H1 (cell line): ENCODE measurements around the gene KRTAP3-1. TPM values are rescaled to one million over a fixed set of nuclear protein-coding genes. Genes with fewer than 3 reads are reported as not detected.

Experiments
- CTCF ChIA-PET: fragments of 300-600 bp; sonication (Branson Sonifier 250); formaldehyde crosslinking; loops from one replicate; lab custom pipeline; 2021; ENCODE audit not compliant: partially characterized antibody; lab: Charles Lee
- POLR2A ChIA-PET: fragments of 300-600 bp; sonication (Branson Sonifier 250); formaldehyde crosslinking; loops from one replicate; lab custom pipeline; 2021; ENCODE audit warnings: inconsistent platforms; ENCODE audit not compliant: partially characterized antibody; lab: Charles Lee
- DNase-seq, 2 experiments: peaks; one replicate each; pipeline versions ENCODE4 v3.0.0 to v3.0.0-alpha.2; 2010 to 2022; ENCODE audit warnings: low spot score in 2 of 2, low read depth in 1 of 2, mixed read lengths in 1 of 2
- FAIRE-seq: peaks from 2 replicates; lab custom pipeline; 2011; peaks lifted over from hg19 to GRCh38; lab: Jason Lieb, UNC
- H2AFZ ChIP-seq: 2 replicates; pipeline ENCODE4 v1.8.1; 2012; ENCODE audit warnings: low read length, inconsistent platforms
- H2AK5ac ChIP-seq: 2 replicates; pipeline ENCODE4 v1.6.1; 2013; ENCODE audit warnings: low read depth, low read length
- H2BK120ac ChIP-seq: replicated peaks from 2 replicates; pipeline ENCODE3; 2013; ENCODE audit warnings: low read depth, low read length, inconsistent platforms
- H2BK12ac ChIP-seq: 2 replicates; pipeline ENCODE4 v1.6.1; 2013; ENCODE audit warnings: low read depth, low read length
- H2BK15ac ChIP-seq: 2 replicates; pipeline ENCODE4 v1.6.1; 2013; ENCODE audit warnings: low read length
- H2BK20ac ChIP-seq: 2 replicates; pipeline ENCODE4 v1.6.1; 2013; ENCODE audit warnings: low read length
- H2BK5ac ChIP-seq: 2 replicates; pipeline ENCODE4 v1.6.1; 2013; ENCODE audit warnings: low read depth, low read length
- H3K14ac ChIP-seq: 2 replicates; pipeline ENCODE4 v1.6.1; 2013; ENCODE audit warnings: inconsistent platforms; ENCODE audit not compliant: insufficient read length
- H3K18ac ChIP-seq: 2 replicates; pipeline ENCODE4 v1.6.1; 2013; ENCODE audit warnings: low read length; ENCODE audit errors: extremely low read depth
- H3K23ac ChIP-seq: 2 replicates; pipeline ENCODE4 v1.6.1; 2013; ENCODE audit warnings: inconsistent platforms; ENCODE audit not compliant: insufficient read length
- H3K23me2 ChIP-seq: 2 replicates; pipeline ENCODE4 v1.6.1; 2013; ENCODE audit warnings: low read depth, low read length
- H3K27ac ChIP-seq: 2 replicates; pipeline ENCODE4 v1.6.1; 2011; ENCODE audit warnings: low read depth, low read length, inconsistent platforms
- H3K27me3 ChIP-seq, 4 experiments: replicated peaks in 1 of 4; 1 replicate in 1 of 4; 2 replicates in 3 of 4; pipeline versions ENCODE4 v1.6.1 to v1.8.1; 2011 to 2013; ENCODE audit warnings: low read length in 3 of 4, mild to moderate bottlenecking in 3 of 4, inconsistent platforms in 2 of 4, mixed read lengths in 2 of 4, moderate library complexity in 1 of 4; ENCODE audit not compliant: control insufficient read depth in 3 of 4, insufficient read depth in 3 of 4; ENCODE audit errors: extremely low read depth in 1 of 4
- H3K36me3 ChIP-seq, 4 experiments: 2 replicates each; pipeline versions ENCODE4 v1.6.1 to v1.8.1; 2011 to 2013; ENCODE audit warnings: mild to moderate bottlenecking in 4 of 4, low read length in 3 of 4, moderate library complexity in 2 of 4, control low read depth in 1 of 4, inconsistent platforms in 1 of 4; ENCODE audit not compliant: insufficient read depth in 4 of 4, control insufficient read depth in 2 of 4
- H3K4ac ChIP-seq: replicated peaks from 2 replicates; pipeline ENCODE3; 2013; ENCODE audit warnings: low read length, low read depth, mixed read lengths, inconsistent platforms; ENCODE audit not compliant: insufficient read length
- H3K4me1 ChIP-seq, 4 experiments: replicated peaks in 1 of 4; 1 replicate in 1 of 4; 2 replicates in 3 of 4; pipeline versions ENCODE4 v1.6.1 to v1.8.1; 2011 to 2013; ENCODE audit warnings: low read length in 3 of 4, inconsistent platforms in 2 of 4, mixed read lengths in 1 of 4; ENCODE audit not compliant: insufficient read depth in 4 of 4, control insufficient read depth in 3 of 4
- H3K4me2 ChIP-seq, 2 experiments: 2 replicates each; pipeline versions ENCODE4 v1.6.1 to v1.8.1; 2011 to 2013; ENCODE audit warnings: low read depth in 2 of 2, low read length in 2 of 2, control low read depth in 1 of 2, inconsistent platforms in 1 of 2, mild to moderate bottlenecking in 1 of 2; ENCODE audit not compliant: insufficient read depth in 1 of 2
- H3K4me3 ChIP-seq, 4 experiments: fragments of 200-600, 300-600 bp in 1 of 4; sonication (generic), shearing (Covaris generic), sonication (Bioruptor Twin) in 1 of 4; 2 replicates each; pipeline versions ENCODE4 v1.5.1 to v1.8.1; 2011 to 2016; ENCODE audit warnings: low read length in 4 of 4, low read depth in 3 of 4, control low read depth in 2 of 4, inconsistent platforms in 2 of 4, mild to moderate bottlenecking in 2 of 4, mixed read lengths in 1 of 4, moderate library complexity in 1 of 4; ENCODE audit not compliant: insufficient read depth in 2 of 4; ENCODE audit errors: extremely low read depth in 1 of 4
- H3K56ac ChIP-seq: replicated peaks from 2 replicates; pipeline ENCODE3; 2013; ENCODE audit warnings: low read depth, mild to moderate bottlenecking, mixed read lengths, low read length, inconsistent platforms; ENCODE audit not compliant: insufficient read length
- H3K79me1 ChIP-seq: 2 replicates; pipeline ENCODE4 v1.6.1; 2013; ENCODE audit warnings: low read depth, low read length, control low read depth
- H3K79me2 ChIP-seq, 2 experiments: 2 replicates each; pipeline versions ENCODE4 v1.6.1 to v1.8.1; 2012 to 2013; ENCODE audit warnings: low read length in 2 of 2, mild to moderate bottlenecking in 2 of 2, inconsistent platforms in 1 of 2; ENCODE audit not compliant: insufficient read depth in 2 of 2, control insufficient read depth in 1 of 2
- H3K9ac ChIP-seq, 4 experiments: replicated peaks in 1 of 4; 1 replicate in 1 of 4; 2 replicates in 3 of 4; pipeline versions ENCODE4 v1.6.1 to v1.8.1; 2011 to 2013; ENCODE audit warnings: low read depth in 3 of 4, low read length in 3 of 4, control low read depth in 2 of 4, mild to moderate bottlenecking in 2 of 4, moderate library complexity in 2 of 4, inconsistent platforms in 1 of 4; ENCODE audit errors: extremely low read depth in 1 of 4
- H3K9me3 ChIP-seq, 2 experiments: 2 replicates each; pipeline versions ENCODE4 v1.6.1 to v1.8.1; 2012 to 2013; ENCODE audit warnings: mild to moderate bottlenecking in 2 of 2, moderate library complexity in 2 of 2, control low read depth in 1 of 2, inconsistent platforms in 1 of 2, low read depth in 1 of 2, low read length in 1 of 2, mixed read lengths in 1 of 2; ENCODE audit not compliant: insufficient read depth in 2 of 2
- H4K20me1 ChIP-seq, 2 experiments: replicated peaks in 1 of 2; 2 replicates each; pipeline versions ENCODE3 to v1.8.1; 2011 to 2013; ENCODE audit warnings: inconsistent platforms in 2 of 2, low read length in 2 of 2, mild to moderate bottlenecking in 1 of 2; ENCODE audit not compliant: insufficient read depth in 2 of 2, control insufficient read depth in 1 of 2
- H4K5ac ChIP-seq: 2 replicates; pipeline ENCODE4 v1.6.1; 2013; ENCODE audit warnings: low read length, low read depth, mixed read lengths, inconsistent platforms; ENCODE audit not compliant: insufficient read length
- H4K8ac ChIP-seq: 2 replicates; pipeline ENCODE4 v1.8.0; 2013; ENCODE audit warnings: mild to moderate bottlenecking, moderate library complexity, low read length, inconsistent platforms; ENCODE audit not compliant: insufficient read depth; ENCODE audit errors: extremely low read depth
- H4K91ac ChIP-seq: replicated peaks from 2 replicates; pipeline ENCODE3; 2013; ENCODE audit warnings: low read length, mixed read lengths, inconsistent platforms; ENCODE audit not compliant: insufficient read length
- CEBPB ChIP-seq: IDR thresholded peaks from 2 replicates; pipeline ENCODE4 v1.6.1; 2012; ENCODE audit warnings: low read depth, low read length
- CHD1 ChIP-seq: IDR thresholded peaks from 2 replicates; pipeline ENCODE4 v1.6.1; 2012; ENCODE audit warnings: low read depth, low read length, improper control_type of control experiment
- JUN ChIP-seq: IDR thresholded peaks from 2 replicates; pipeline ENCODE4 v1.6.1; 2011; ENCODE audit warnings: low read depth, mild to moderate bottlenecking, improper control_type of control experiment, low read length
- PHF8 ChIP-seq: fragments of 200-600 bp; sonication (generic); conservative IDR thresholded peaks from 2 replicates; pipeline ENCODE4 v1.7.1; 2012; ENCODE audit warnings: low read depth, mild to moderate bottlenecking, inconsistent platforms, low read length, moderate library complexity
- RAD21 ChIP-seq, 2 experiments: IDR thresholded peaks in 1 of 2; conservative IDR thresholded peaks in 1 of 2; 2 replicates each; pipeline ENCODE4 v1.6.1; 2011; ENCODE audit warnings: low read depth in 2 of 2, low read length in 2 of 2, improper control_type of control experiment in 1 of 2, inconsistent platforms in 1 of 2, mild to moderate bottlenecking in 1 of 2, moderate library complexity in 1 of 2
- RBBP5 ChIP-seq: IDR thresholded peaks from 2 replicates; pipeline ENCODE4 v1.7.1; 2012; ENCODE audit warnings: low read depth, mild to moderate bottlenecking, inconsistent platforms, low read length, moderate library complexity, borderline replicate concordance
- RFX5 ChIP-seq: IDR thresholded peaks from 2 replicates; pipeline ENCODE4 v1.6.1; 2011; ENCODE audit warnings: low read depth, low read length, improper control_type of control experiment, borderline replicate concordance
- SIRT6 ChIP-seq: IDR thresholded peaks from one replicate; pipeline ENCODE4 v1.7.1; 2012; ENCODE audit warnings: low read length, inconsistent platforms
- TAF7 ChIP-seq: optimal IDR thresholded peaks from 2 replicates; pipeline ENCODE3; 2011; ENCODE audit warnings: low read depth, mild to moderate bottlenecking, inconsistent platforms, low read length, moderate library complexity, borderline replicate concordance
- YY1 ChIP-seq: IDR thresholded peaks from 2 replicates; pipeline ENCODE4 v1.6.1; 2011; ENCODE audit warnings: low read depth, mild to moderate bottlenecking, low read length
- WGBS, 2 experiments: shearing (Covaris generic) in 1 of 2; methylation state at CpG; one replicate each; pipeline versions ENCODE4 v1.1.6 to v1.1.7; 2013 to 2015; ENCODE audit warnings: low lambda C conversion rate in 2 of 2, mixed read lengths in 2 of 2, inconsistent platforms in 1 of 2, low coverage in 1 of 2, missing lambda C conversion rate in 1 of 2; ENCODE audit not compliant: insufficient replicate concordance in 2 of 2, insufficient coverage in 1 of 2, insufficient read length in 1 of 2; ENCODE audit errors: extremely low coverage in 1 of 2, missing lambda C conversion rate in 1 of 2; 5-methylcytosine and 5-hydroxymethylcytosine counted together
- polyA plus RNA-seq, 7 experiments: library from polyadenylated mRNA; depleted of rRNA in 3 of 7; stranded (reverse) in 5 of 7; unstranded in 2 of 7; fragments of >200 nt in 5 of 7; fragments of 200-250 nt in 2 of 7; gene quantifications; 1 replicate in 5 of 7; 2 replicates in 1 of 7; 4 replicates in 1 of 7; pipeline versions ENCODE4 v1.2.1 to v1.2.3, GENCODE V29; 2011 to 2013; ENCODE audit warnings: missing spikeins in 2 of 7, mixed read lengths in 2 of 7
- total RNA-seq: library from RNA; stranded (reverse); fragmentation: NEBNext Ultra II Directional; extraction: Animal tissue kit (Norgen Biotek cat#: 25700); gene quantifications from 2 replicates; pipeline ENCODE4 v1.2.1, GENCODE V29; 2021
- TF ChIP-seq, protein P1 (sequence below): IDR thresholded peaks from 2 replicates; pipeline ENCODE4 v1.6.1; 2011; ENCODE audit warnings: low read length, improper control_type of control experiment

KRTAP3-1 gene
- total and polyA plus RNA-seq, 2 of the 8 experiments (the other 6 are each of a cell fraction or from before 2014, with no cell fraction given): not detected

DNA sequence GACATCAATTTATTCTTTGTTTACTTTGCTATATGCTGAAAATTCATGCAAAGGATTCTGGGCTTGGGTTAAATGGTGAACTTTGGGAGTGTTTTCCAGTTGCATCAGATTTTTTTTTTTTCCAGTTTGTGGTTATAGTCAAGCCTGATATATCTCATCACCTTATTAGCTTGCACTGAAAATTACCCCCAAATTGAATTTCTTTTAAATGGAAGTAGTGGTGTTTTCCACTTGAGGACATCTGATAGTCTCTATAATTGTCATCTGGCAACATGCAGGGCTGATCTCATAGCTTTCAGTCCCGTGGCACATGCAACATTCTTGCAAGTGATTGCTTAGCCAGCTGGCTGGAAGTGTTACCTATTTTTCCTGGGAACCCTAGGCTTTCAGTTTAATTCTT lies 4.7 kb upstream of the KRTAP3-1 start:
- FAIRE-seq (no peak), DNase-seq (no peak)
- Histone ChIP-seq H3K23ac (no peak overlapping the region), H2BK12ac (no peak overlapping the region), H2BK20ac (no peak overlapping the region), H2BK120ac (no peak overlapping the region), H2BK5ac (no peak overlapping the region), H3K27me3 (no peaks in the 10 kb centered on the region; a peak in 1 of 7 replicates), H3K4me1 (peaks cover 0 to 8% (median 5%) of the 10 kb centered on the region in 4 experiments; a peak in 6 of 7 replicates), H3K9ac (no peak overlapping the region), H4K91ac (no peak overlapping the region), H3K36me3 (no peaks in the 10 kb centered on the region), H3K4me3 (no peak overlapping the region), H4K20me1 (no peaks in the 10 kb centered on the region), H3K79me2 (no peaks in the 10 kb centered on the region), H3K4me2 (no peak overlapping the region), H3K23me2 (no peaks in the 10 kb centered on the region), H2AK5ac (no peak overlapping the region), H3K18ac (no peak overlapping the region), H3K56ac (no peak overlapping the region), H4K5ac (no peak overlapping the region), H3K9me3 (no peaks in the 10 kb centered on the region), H3K27ac (no peak overlapping the region), H2BK15ac (no peak overlapping the region), H3K4ac (no peak overlapping the region), H3K79me1 (no peaks in the 10 kb centered on the region), H2AFZ (no peak overlapping the region), H3K14ac (no peak overlapping the region), H4K8ac (no peak overlapping the region)
- ChIA-PET POLR2A (no interaction called here), CTCF (interaction anchor here (1.2 to 1.3 kb wide), 2 partner anchors 50 to 309 kb away, joined by 4 to 5 read pairs; no protein-coding TSS in a partner anchor)
- 77% methylated on average over 1 of the region's 1 CpG; no CpG with 5 or more reads in 1 of the 2 experiments for WGBS, 2 experiments
- TF ChIP-seq, protein P1, sequence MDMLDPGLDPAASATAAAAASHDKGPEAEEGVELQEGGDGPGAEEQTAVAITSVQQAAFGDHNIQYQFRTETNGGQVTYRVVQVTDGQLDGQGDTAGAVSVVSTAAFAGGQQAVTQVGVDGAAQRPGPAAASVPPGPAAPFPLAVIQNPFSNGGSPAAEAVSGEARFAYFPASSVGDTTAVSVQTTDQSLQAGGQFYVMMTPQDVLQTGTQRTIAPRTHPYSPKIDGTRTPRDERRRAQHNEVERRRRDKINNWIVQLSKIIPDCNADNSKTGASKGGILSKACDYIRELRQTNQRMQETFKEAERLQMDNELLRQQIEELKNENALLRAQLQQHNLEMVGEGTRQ: no peak
- no peak for TF ChIP-seq RBBP5
- no peak for TF ChIP-seq RFX5
- no peak for TF ChIP-seq SIRT6
- TF ChIP-seq TAF7: no peak
- TF ChIP-seq CEBPB: no peak
- no peak for TF ChIP-seq CHD1
- no peak for TF ChIP-seq JUN
- no peak for TF ChIP-seq PHF8
- no peak for TF ChIP-seq RAD21 (IDR thresholded peaks at IDR 0.05 in 1 of 2, conservative IDR thresholded peaks at IDR 0.05 in 1 of 2; ENCODE audit: low read depth in 2 of 2, low read length in 2 of 2)
- TF ChIP-seq YY1: no peak
